ENCODE measurements around the gene SEMA4D.

The SEMA4D gene

DNA sequence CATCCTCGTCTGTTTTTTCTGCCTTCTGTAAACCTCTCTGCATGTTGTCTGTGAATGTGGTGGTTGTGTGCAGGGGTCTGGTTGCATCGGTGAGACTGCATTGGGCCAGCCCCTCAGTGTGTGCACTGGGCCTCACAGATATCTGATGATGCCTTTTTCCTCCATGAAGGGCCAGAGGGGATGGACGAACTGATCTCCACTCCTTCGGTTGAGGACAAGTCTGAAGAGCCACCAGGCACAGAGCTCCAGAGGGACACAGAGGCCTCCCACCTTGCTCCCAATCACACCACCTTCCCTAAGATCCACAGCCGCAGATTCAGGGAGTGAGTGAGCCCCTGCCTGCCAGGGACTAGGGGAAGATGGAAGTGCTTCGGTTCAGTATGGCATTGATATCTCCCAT lies 148.3 kb downstream of the SEMA4D start:
- no peak for DNase-seq (ENCODE audit: low spot score)
- H2BK5ac ChIP-seq (ENCODE audit: low read length) = no peak overlapping the region
- no peak overlapping the region for H4K91ac ChIP-seq (ENCODE audit: low read depth, low read length, poor library complexity)
- no peak overlapping the region for H4K8ac ChIP-seq (ENCODE audit: low read depth, low read length)
- H2BK120ac ChIP-seq (ENCODE audit: low read depth, low read length) = no peak overlapping the region
- H2AK5ac ChIP-seq (ENCODE audit: low read depth, low read length) = no peak overlapping the region
- H2BK12ac ChIP-seq (ENCODE audit: low read length) = no peak overlapping the region
- H3K36me3 ChIP-seq (replicated peaks in 1 of 2; ENCODE audit: control insufficient read depth in 2 of 2, insufficient read depth in 2 of 2, low read length in 2 of 2) = peaks cover 66 to 100% of the 10 kb centered on the region in 2 donors
- no CpG with 5 or more reads among the region's 6 CpGs for WGBS, 2 donors (ENCODE audit: extremely low coverage in 2 of 2, insufficient read length in 2 of 2, insufficient replicate concordance in 1 of 2)
- H3K27me3 ChIP-seq (ENCODE audit: control insufficient read depth in 3 of 3, insufficient read depth in 3 of 3, low read depth in 1 of 3, low read length in 3 of 3) = no peaks in the 10 kb centered on the region
- H3K18ac ChIP-seq (ENCODE audit: low read length) = no peak overlapping the region
- no peaks in the 10 kb centered on the region for H3K9me3 ChIP-seq (replicated peaks in 1 of 2; ENCODE audit: control insufficient read depth in 2 of 2, insufficient read depth in 1 of 2, low read depth in 1 of 2, low read length in 2 of 2)
- no peak overlapping the region for H3K23ac ChIP-seq (ENCODE audit: low read depth, low read length, poor library complexity)
- no peak overlapping the region for H3K9ac ChIP-seq (ENCODE audit: low read depth, low read length, poor library complexity)
- H3K4me1 ChIP-seq (ENCODE audit: control insufficient read depth in 2 of 2, insufficient read depth in 1 of 2, low read depth in 1 of 2, low read length in 2 of 2) = no peaks in the 10 kb centered on the region
- no peaks in the 10 kb centered on the region for H3K79me1 ChIP-seq (ENCODE audit: low read depth, low read length)
- no peak overlapping the region for H3K4me2 ChIP-seq (ENCODE audit: insufficient read depth, low read length, poor library complexity, severe bottlenecking)
- H3K14ac ChIP-seq (ENCODE audit: low read length) = no peak overlapping the region
- no peak overlapping the region for H3K27ac ChIP-seq (replicated peaks; ENCODE audit: low read length)
- H3K4me3 ChIP-seq (ENCODE audit: low read length in 2 of 2) = no peak overlapping the region
- no peak overlapping the region for H3K4ac ChIP-seq (ENCODE audit: low read length)
- no peak overlapping the region for H2AFZ ChIP-seq (ENCODE audit: low read length)
- H2BK15ac ChIP-seq (ENCODE audit: low read length) = no peak overlapping the region

DNA sequence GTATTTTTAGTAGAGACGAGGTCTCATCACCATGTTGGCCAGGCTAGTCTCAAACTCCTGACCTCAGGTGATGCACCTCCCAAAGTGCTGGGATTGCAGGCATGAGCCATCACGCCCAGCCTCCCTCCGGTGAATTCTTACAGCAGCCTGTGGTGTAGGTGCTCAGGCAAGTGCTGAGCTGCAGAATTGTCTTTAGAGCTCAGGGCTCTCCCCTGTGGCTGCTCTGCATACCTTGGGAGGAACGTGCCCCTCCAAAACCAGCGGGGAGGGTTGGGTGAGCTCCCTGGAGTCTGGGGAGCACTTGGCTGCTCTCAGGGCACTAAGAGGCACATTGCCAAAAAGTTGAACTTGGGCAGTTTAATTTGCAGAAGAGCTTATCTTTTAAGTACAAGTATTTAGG lies 150.3 kb downstream of the SEMA4D start:
- no peaks in the 10 kb centered on the region for H3K79me1 ChIP-seq (ENCODE audit: low read depth, low read length)
- H3K4me3 ChIP-seq (ENCODE audit: low read length in 2 of 2) = no peak overlapping the region
- H3K18ac ChIP-seq (ENCODE audit: low read length) = no peak overlapping the region
- no peak overlapping the region for H3K4ac ChIP-seq (ENCODE audit: low read length)
- no peak overlapping the region for H3K27ac ChIP-seq (replicated peaks; ENCODE audit: low read length)
- H3K36me3 ChIP-seq (replicated peaks in 1 of 2; ENCODE audit: control insufficient read depth in 2 of 2, insufficient read depth in 2 of 2, low read length in 2 of 2) = peaks cover 58 to 100% of the 10 kb centered on the region in 2 donors
- H3K27me3 ChIP-seq (ENCODE audit: control insufficient read depth in 3 of 3, insufficient read depth in 3 of 3, low read depth in 1 of 3, low read length in 3 of 3) = no peaks in the 10 kb centered on the region
- no peak overlapping the region for H3K23ac ChIP-seq (ENCODE audit: low read depth, low read length, poor library complexity)
- H3K4me2 ChIP-seq (ENCODE audit: insufficient read depth, low read length, poor library complexity, severe bottlenecking) = no peak overlapping the region
- no peaks in the 10 kb centered on the region for H3K4me1 ChIP-seq (ENCODE audit: control insufficient read depth in 2 of 2, insufficient read depth in 1 of 2, low read depth in 1 of 2, low read length in 2 of 2)
- H2BK5ac ChIP-seq (ENCODE audit: low read length) = no peak overlapping the region
- no peak overlapping the region for H2AFZ ChIP-seq (ENCODE audit: low read length)
- no peak for DNase-seq (ENCODE audit: low spot score)
- no peak overlapping the region for H4K91ac ChIP-seq (ENCODE audit: low read depth, low read length, poor library complexity)
- no peak overlapping the region for H2BK15ac ChIP-seq (ENCODE audit: low read length)
- no CpG with 5 or more reads among the region's 5 CpGs for WGBS, 2 donors (ENCODE audit: extremely low coverage in 2 of 2, insufficient read length in 2 of 2, insufficient replicate concordance in 1 of 2)
- peaks cover 0 to 8% of the 10 kb centered on the region in 2 donors for H3K9me3 ChIP-seq (replicated peaks in 1 of 2; ENCODE audit: control insufficient read depth in 2 of 2, insufficient read depth in 1 of 2, low read depth in 1 of 2, low read length in 2 of 2)
- H2AK5ac ChIP-seq (ENCODE audit: low read depth, low read length) = no peak overlapping the region
- no peak overlapping the region for H2BK120ac ChIP-seq (ENCODE audit: low read depth, low read length)
- H3K14ac ChIP-seq (ENCODE audit: low read length) = no peak overlapping the region
- peak overlapping the region; percentile 9 for H3K9ac ChIP-seq (ENCODE audit: low read depth, low read length, poor library complexity)
- no peak overlapping the region for H4K8ac ChIP-seq (ENCODE audit: low read depth, low read length)
- H2BK12ac ChIP-seq (ENCODE audit: low read length) = no peak overlapping the region

DNA sequence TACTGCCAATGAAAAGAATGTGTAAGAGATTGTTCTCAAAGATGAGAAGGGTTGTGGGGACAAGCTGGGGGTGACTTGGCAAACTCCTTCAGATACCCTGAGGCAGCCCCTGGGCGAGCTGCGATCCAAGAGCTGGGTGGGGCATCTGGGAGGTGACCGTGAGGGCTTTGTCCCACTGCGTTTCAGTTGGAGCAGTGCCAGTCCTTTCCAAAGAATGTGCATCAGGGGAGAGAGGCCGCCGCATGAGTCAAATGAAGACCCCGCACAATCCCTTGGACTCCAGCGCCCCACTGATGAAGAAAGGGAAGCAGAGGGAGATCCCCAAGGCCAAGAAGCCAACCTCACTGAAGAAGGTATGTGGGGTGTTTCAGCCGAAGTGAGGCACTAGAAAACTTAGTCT lies 151.2 kb downstream of the SEMA4D start:
- H2AFZ ChIP-seq (ENCODE audit: low read length) = no peak overlapping the region
- DNase-seq (ENCODE audit: low spot score) = no peak
- H3K27ac ChIP-seq (replicated peaks; ENCODE audit: low read length) = no peak overlapping the region
- no peaks in the 10 kb centered on the region for H3K4me1 ChIP-seq (ENCODE audit: control insufficient read depth in 2 of 2, insufficient read depth in 1 of 2, low read depth in 1 of 2, low read length in 2 of 2)
- no peak overlapping the region for H4K91ac ChIP-seq (ENCODE audit: low read depth, low read length, poor library complexity)
- no CpG with 5 or more reads among the region's 9 CpGs for WGBS, 2 donors (ENCODE audit: extremely low coverage in 2 of 2, insufficient read length in 2 of 2, insufficient replicate concordance in 1 of 2)
- peaks cover 53 to 100% of the 10 kb centered on the region in 2 donors for H3K36me3 ChIP-seq (replicated peaks in 1 of 2; ENCODE audit: control insufficient read depth in 2 of 2, insufficient read depth in 2 of 2, low read length in 2 of 2)
- no peak overlapping the region for H3K4me3 ChIP-seq (ENCODE audit: low read length in 2 of 2)
- H3K9me3 ChIP-seq (replicated peaks in 1 of 2; ENCODE audit: control insufficient read depth in 2 of 2, insufficient read depth in 1 of 2, low read depth in 1 of 2, low read length in 2 of 2) = peaks cover 0 to 14% of the 10 kb centered on the region in 2 donors
- H2BK12ac ChIP-seq (ENCODE audit: low read length) = no peak overlapping the region
- H3K23ac ChIP-seq (ENCODE audit: low read depth, low read length, poor library complexity) = no peak overlapping the region
- no peak overlapping the region for H3K4ac ChIP-seq (ENCODE audit: low read length)
- no peaks in the 10 kb centered on the region for H3K27me3 ChIP-seq (ENCODE audit: control insufficient read depth in 3 of 3, insufficient read depth in 3 of 3, low read depth in 1 of 3, low read length in 3 of 3)
- no peaks in the 10 kb centered on the region for H3K79me1 ChIP-seq (ENCODE audit: low read depth, low read length)
- no peak overlapping the region for H2BK15ac ChIP-seq (ENCODE audit: low read length)
- H3K14ac ChIP-seq (ENCODE audit: low read length) = no peak overlapping the region
- no peak overlapping the region for H2BK5ac ChIP-seq (ENCODE audit: low read length)
- H4K8ac ChIP-seq (ENCODE audit: low read depth, low read length) = no peak overlapping the region
- H3K18ac ChIP-seq (ENCODE audit: low read length) = no peak overlapping the region
- H2AK5ac ChIP-seq (ENCODE audit: low read depth, low read length) = no peak overlapping the region
- H2BK120ac ChIP-seq (ENCODE audit: low read depth, low read length) = no peak overlapping the region
- H3K9ac ChIP-seq (ENCODE audit: low read depth, low read length, poor library complexity) = no peak overlapping the region
- no peak overlapping the region for H3K4me2 ChIP-seq (ENCODE audit: insufficient read depth, low read length, poor library complexity, severe bottlenecking)

DNA sequence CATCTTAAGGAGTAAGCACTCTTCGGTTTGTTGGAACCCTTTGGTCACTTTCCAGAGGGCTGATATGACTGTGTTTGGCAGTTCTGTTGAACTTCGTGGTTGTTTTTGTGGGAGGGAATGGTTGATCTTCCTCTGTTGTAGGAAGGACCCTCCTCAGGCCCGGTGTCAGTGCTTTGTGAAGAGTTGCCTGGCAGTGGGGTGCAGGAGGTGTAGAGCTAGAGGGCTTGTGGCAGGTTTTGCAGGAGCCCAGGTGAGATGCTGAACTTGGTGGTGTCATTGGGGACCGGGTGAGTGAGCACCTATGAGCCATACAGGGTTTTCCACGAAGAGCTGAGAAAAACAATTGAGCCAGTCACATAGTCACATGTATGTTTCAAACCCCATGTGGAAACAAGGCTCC lies 152.4 kb downstream of the SEMA4D start:
- no peak overlapping the region for H3K4ac ChIP-seq (ENCODE audit: low read length)
- no peak overlapping the region for H2AFZ ChIP-seq (ENCODE audit: low read length)
- H4K91ac ChIP-seq (ENCODE audit: low read depth, low read length, poor library complexity) = no peak overlapping the region
- no CpG with 5 or more reads among the region's 5 CpGs for WGBS, 2 donors (ENCODE audit: extremely low coverage in 2 of 2, insufficient read length in 2 of 2, insufficient replicate concordance in 1 of 2)
- no peak overlapping the region for H3K4me2 ChIP-seq (ENCODE audit: insufficient read depth, low read length, poor library complexity, severe bottlenecking)
- H2BK15ac ChIP-seq (ENCODE audit: low read length) = no peak overlapping the region
- H3K36me3 ChIP-seq (replicated peaks in 1 of 2; ENCODE audit: control insufficient read depth in 2 of 2, insufficient read depth in 2 of 2, low read length in 2 of 2) = peaks cover 44 to 100% of the 10 kb centered on the region in 2 donors
- H2BK12ac ChIP-seq (ENCODE audit: low read length) = no peak overlapping the region
- no peak for DNase-seq (ENCODE audit: low spot score)
- no peak overlapping the region for H3K23ac ChIP-seq (ENCODE audit: low read depth, low read length, poor library complexity)
- no peak overlapping the region for H3K18ac ChIP-seq (ENCODE audit: low read length)
- H3K27ac ChIP-seq (replicated peaks; ENCODE audit: low read length) = no peak overlapping the region
- no peak overlapping the region for H3K9ac ChIP-seq (ENCODE audit: low read depth, low read length, poor library complexity)
- no peak overlapping the region for H3K14ac ChIP-seq (ENCODE audit: low read length)
- H4K8ac ChIP-seq (ENCODE audit: low read depth, low read length) = no peak overlapping the region
- no peak overlapping the region for H2AK5ac ChIP-seq (ENCODE audit: low read depth, low read length)
- no peaks in the 10 kb centered on the region for H3K27me3 ChIP-seq (ENCODE audit: control insufficient read depth in 3 of 3, insufficient read depth in 3 of 3, low read depth in 1 of 3, low read length in 3 of 3)
- H2BK120ac ChIP-seq (ENCODE audit: low read depth, low read length) = no peak overlapping the region
- peaks cover 0 to 23% of the 10 kb centered on the region in 2 donors for H3K9me3 ChIP-seq (replicated peaks in 1 of 2; ENCODE audit: control insufficient read depth in 2 of 2, insufficient read depth in 1 of 2, low read depth in 1 of 2, low read length in 2 of 2)
- H3K79me1 ChIP-seq (ENCODE audit: low read depth, low read length) = no peaks in the 10 kb centered on the region
- no peak overlapping the region for H3K4me3 ChIP-seq (ENCODE audit: low read length in 2 of 2)
- no peak overlapping the region for H2BK5ac ChIP-seq (ENCODE audit: low read length)
- no peaks in the 10 kb centered on the region for H3K4me1 ChIP-seq (ENCODE audit: control insufficient read depth in 2 of 2, insufficient read depth in 1 of 2, low read depth in 1 of 2, low read length in 2 of 2)

All from neuronal stem cell (in vitro differentiated cells).